ENCODE measurements around the gene PRKCD. TPM values are rescaled to one million over a fixed set of nuclear protein-coding genes. Genes with fewer than 3 reads are reported as not detected.

Gene PRKCD
- total RNA-seq, 1 experiment from 2014 or later = 22.7 TPM

DNA sequence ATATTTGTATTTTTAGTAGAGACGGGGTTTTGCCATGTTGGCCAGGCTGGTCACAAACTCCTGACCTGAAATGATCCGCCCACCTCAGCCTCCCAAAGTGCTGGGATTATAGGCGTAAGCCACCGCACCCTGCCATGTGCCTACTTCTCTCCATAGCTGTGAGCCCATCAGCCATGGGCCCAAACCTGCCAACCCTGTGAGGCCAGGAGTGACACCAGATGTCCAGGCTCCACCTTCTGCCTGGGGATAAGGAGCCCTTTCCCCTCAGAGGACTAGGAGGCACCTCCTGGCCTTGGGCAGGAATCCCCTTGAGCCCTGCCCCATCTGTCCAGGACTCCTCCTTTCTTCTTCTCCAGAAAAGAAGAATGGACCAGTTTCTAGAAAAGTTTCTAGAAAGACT is 16.6 kb upstream of the PRKCD start:
- no peak for DNase-seq
- Histone ChIP-seq H3K9ac (ENCODE audit: low read length) (no peak overlapping the region), H3K36me3 (ENCODE audit: insufficient read depth, low read length) (no peaks in the 10 kb centered on the region), H3K79me2 (ENCODE audit: low read length) (no peaks in the 10 kb centered on the region), H3K27ac (ENCODE audit: low read length) (no peak overlapping the region), H3K4me3 (ENCODE audit: low read length) (no peak overlapping the region), H2AFZ (ENCODE audit: low read length) (no peak overlapping the region), H3K4me2 (ENCODE audit: low read depth, low read length, poor library complexity, severe bottlenecking) (no peak overlapping the region), H3K4me1 (ENCODE audit: low read length) (peaks cover 12% of the 10 kb centered on the region), H3K27me3 (ENCODE audit: low read length) (no peaks in the 10 kb centered on the region), H3K9me2 (replicated peaks; ENCODE audit: insufficient read depth, low read length) (no peaks in the 10 kb centered on the region), H3K9me3 (ENCODE audit: low read length) (no peaks in the 10 kb centered on the region), H4K20me1 (ENCODE audit: insufficient read depth, low read depth, low read length) (no peaks in the 10 kb centered on the region)

DNA sequence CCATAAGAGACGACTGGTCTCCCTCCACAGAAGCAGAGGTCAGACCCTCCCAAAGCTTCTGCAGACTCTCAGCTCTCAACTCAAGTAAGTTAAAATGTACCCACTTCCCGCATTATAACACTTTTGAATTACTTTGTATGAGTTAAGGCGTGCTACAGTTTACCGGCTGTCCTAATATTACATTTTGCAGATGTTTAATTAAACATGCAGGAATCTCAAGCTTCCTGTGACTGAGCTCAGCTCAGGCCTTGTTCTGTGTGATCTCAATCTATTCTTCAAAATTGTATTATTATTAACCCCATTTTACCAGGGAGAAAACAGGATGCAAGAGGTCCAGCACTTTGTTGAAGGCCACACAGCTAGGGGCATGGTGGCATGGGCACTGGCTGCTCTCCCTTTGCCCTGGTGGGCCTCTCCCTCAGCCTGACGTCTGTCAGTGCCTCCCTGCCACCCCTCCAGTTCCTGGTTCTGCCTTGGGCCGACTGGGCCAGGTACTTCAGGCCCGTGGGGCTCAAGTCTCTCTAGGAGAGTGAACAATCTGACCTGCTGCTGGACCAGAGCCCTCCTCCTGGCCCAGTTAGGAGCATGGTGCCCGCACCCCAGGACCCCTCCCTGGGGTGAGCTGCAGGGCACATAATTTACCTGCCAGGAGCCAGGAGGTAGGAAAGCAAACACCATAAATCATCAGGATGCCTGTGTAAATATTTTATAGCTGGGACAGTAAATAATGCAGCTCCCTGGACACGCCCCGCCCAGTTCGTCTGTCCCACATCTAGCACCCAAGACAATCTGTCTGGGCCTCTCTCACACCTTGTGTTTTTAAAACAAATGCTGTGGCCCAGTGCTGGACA is 15.9 kb upstream of the PRKCD start:
- no peaks in the 10 kb centered on the region for H3K79me2 ChIP-seq (ENCODE audit: low read length)
- no peak overlapping the region for H3K27ac ChIP-seq (ENCODE audit: low read length)
- DNase-seq = no peak
- H2AFZ ChIP-seq (ENCODE audit: low read length) = no peak overlapping the region
- no peaks in the 10 kb centered on the region for H3K9me3 ChIP-seq (ENCODE audit: low read length)
- H3K9ac ChIP-seq (ENCODE audit: low read length) = no peak overlapping the region
- no peak overlapping the region for H3K4me3 ChIP-seq (ENCODE audit: low read length)
- no peaks in the 10 kb centered on the region for H3K9me2 ChIP-seq (replicated peaks; ENCODE audit: insufficient read depth, low read length)
- peaks cover 12% of the 10 kb centered on the region for H3K4me1 ChIP-seq (ENCODE audit: low read length)
- H3K36me3 ChIP-seq (ENCODE audit: insufficient read depth, low read length) = no peaks in the 10 kb centered on the region
- H3K27me3 ChIP-seq (ENCODE audit: low read length) = no peaks in the 10 kb centered on the region
- no peak overlapping the region for H3K4me2 ChIP-seq (ENCODE audit: low read depth, low read length, poor library complexity, severe bottlenecking)
- H4K20me1 ChIP-seq (ENCODE audit: insufficient read depth, low read depth, low read length) = no peaks in the 10 kb centered on the region

DNA sequence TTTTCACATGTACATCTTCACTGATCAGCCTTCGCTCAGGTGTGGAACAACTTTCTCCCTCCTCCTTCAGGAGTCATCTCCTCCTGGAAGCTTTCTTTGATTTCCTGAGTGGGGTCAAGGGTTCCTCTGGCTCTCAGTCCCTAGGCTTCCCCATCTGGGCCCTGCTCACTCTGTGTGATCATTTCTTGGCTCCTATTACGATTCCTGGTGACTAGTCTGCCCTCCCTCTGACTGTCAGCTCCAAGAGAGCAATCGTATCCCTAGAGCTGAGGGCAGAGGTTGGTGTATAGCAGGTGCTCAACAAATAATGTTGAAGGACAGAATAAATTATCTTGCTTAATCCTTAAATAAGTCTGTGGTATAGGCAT is 15.3 kb upstream of the PRKCD start:
- no peaks in the 10 kb centered on the region for H3K79me2 ChIP-seq (ENCODE audit: low read length)
- peaks cover 8% of the 10 kb centered on the region for H3K4me1 ChIP-seq (ENCODE audit: low read length)
- H4K20me1 ChIP-seq (ENCODE audit: insufficient read depth, low read depth, low read length) = no peaks in the 10 kb centered on the region
- H3K9me2 ChIP-seq (replicated peaks; ENCODE audit: insufficient read depth, low read length) = no peaks in the 10 kb centered on the region
- H3K4me2 ChIP-seq (ENCODE audit: low read depth, low read length, poor library complexity, severe bottlenecking) = no peak overlapping the region
- H3K27ac ChIP-seq (ENCODE audit: low read length) = no peak overlapping the region
- DNase-seq = no peak
- no peaks in the 10 kb centered on the region for H3K36me3 ChIP-seq (ENCODE audit: insufficient read depth, low read length)
- no peaks in the 10 kb centered on the region for H3K27me3 ChIP-seq (ENCODE audit: low read length)
- no peak overlapping the region for H2AFZ ChIP-seq (ENCODE audit: low read length)
- H3K4me3 ChIP-seq (ENCODE audit: low read length) = no peak overlapping the region
- no peak overlapping the region for H3K9ac ChIP-seq (ENCODE audit: low read length)
- H3K9me3 ChIP-seq (ENCODE audit: low read length) = no peaks in the 10 kb centered on the region

DNA sequence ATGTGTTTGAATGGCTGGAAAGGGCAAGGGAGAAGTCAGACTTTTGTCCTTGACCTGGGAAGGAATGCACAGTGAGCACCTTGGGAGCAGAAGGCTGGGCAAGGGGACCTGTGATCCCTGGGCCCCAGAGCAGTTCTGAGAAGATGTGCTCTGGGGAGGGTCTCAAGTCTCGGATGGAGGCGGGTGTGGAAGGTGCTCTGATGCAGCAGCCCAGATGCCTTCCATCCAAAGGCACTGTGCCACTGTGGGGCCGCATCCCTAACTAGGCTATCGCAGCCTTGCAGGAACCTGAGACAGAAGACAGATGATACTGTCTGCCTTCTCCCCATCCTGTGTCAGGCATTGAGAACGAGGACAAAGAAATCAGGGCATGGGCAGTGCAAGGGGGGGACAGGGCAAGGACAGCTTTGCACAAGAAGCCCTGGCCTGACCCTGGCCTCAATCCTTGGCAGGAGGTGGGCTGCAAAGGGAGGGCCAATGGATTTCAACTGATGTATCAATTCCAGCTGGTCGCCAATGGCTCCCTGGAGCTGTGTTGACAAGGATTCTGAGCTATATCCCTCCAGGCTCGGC is 14.6 kb upstream of the PRKCD start:
- no peak for DNase-seq
- H2AFZ ChIP-seq (ENCODE audit: low read length) = no peak overlapping the region
- H3K4me2 ChIP-seq (ENCODE audit: low read depth, low read length, poor library complexity, severe bottlenecking) = no peak overlapping the region

DNA sequence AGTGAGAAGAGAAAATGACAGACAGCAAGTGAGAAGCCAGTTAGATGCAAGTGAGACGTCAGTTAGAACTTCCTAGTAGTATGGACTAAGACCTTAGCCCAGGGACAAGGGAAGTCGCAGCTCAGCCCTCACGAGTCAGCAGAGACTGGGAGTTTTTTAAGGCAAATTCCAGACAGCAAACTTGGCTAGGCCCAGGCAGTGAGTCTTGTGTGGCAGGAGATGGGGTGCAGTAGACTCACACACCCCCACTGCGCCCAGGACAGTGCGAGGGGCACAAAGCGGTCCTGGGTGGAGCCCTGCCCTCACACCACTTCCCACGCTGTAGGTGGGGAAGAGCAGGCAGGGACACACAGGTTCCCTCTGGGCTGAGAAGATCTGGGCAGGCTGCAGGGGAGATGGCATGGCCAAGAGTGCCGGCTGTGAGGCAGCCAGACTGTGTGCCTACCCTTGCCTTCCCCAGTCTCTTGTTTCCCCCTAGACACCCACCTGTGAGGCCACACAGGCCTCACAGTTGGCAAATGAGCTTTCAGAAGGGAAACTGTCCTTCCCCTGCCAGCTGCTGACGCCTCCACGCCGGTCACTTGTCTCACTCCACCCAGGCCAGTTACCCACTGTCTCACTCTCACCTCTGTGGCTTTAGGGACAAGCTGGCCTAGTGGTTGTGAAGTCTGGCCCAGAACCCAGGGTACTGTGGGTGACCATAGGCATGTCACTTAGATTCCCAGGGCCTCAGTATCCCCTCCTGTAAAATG is 13.7 kb upstream of the PRKCD start:
- Histone ChIP-seq H3K9ac (ENCODE audit: low read length) (no peak overlapping the region), H3K79me2 (ENCODE audit: low read length) (no peaks in the 10 kb centered on the region)

More for the DNA sequence above, 14.6 kb upstream of the PRKCD start:
- no peaks in the 10 kb centered on the region for H4K20me1 ChIP-seq (ENCODE audit: insufficient read depth, low read depth, low read length)
- H3K4me1 ChIP-seq (ENCODE audit: low read length) = peaks cover 1% of the 10 kb centered on the region; the same call in 1 of the 2 replicates
- H3K27me3 ChIP-seq (ENCODE audit: low read length) = no peaks in the 10 kb centered on the region
- no peaks in the 10 kb centered on the region for H3K79me2 ChIP-seq (ENCODE audit: low read length)
- no peak overlapping the region for H3K9ac ChIP-seq (ENCODE audit: low read length)
- no peaks in the 10 kb centered on the region for H3K36me3 ChIP-seq (ENCODE audit: insufficient read depth, low read length)
- no peak overlapping the region for H3K27ac ChIP-seq (ENCODE audit: low read length)
- no peaks in the 10 kb centered on the region for H3K9me2 ChIP-seq (replicated peaks; ENCODE audit: insufficient read depth, low read length)
- H3K9me3 ChIP-seq (ENCODE audit: low read length) = no peaks in the 10 kb centered on the region
- no peak overlapping the region for H3K4me3 ChIP-seq (ENCODE audit: low read length)

DNA sequence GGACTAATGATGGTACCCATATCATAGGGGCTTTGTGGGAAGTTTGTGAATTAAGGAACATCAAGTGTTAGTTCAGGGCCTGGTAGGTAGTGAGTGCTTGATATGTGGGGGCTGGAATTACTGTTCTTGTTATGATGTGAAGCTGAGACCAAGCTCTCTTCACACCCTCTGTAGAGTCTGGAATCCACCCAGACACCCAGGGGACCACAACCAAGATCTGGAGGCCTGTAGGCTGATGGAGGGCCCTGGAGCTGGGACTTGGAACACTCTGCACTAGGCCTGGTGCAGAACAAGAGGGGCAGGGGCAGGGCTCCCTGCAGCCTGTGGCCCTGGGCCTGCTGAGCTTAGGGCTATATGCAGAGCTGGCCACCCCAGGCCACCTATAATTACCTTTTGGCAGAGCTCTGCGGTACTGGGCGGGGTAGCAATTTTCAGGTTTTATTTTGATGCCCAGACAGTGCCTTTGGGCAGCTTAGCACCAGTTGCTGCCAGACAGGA is 13.1 kb upstream of the PRKCD start:
- DNase-seq = no peak
- no peaks in the 10 kb centered on the region for H3K79me2 ChIP-seq (ENCODE audit: low read length)
- no peaks in the 10 kb centered on the region for H3K27me3 ChIP-seq (ENCODE audit: low read length)
- no peak overlapping the region for H3K27ac ChIP-seq (ENCODE audit: low read length)
- no peak overlapping the region for H3K9ac ChIP-seq (ENCODE audit: low read length)
- H3K36me3 ChIP-seq (ENCODE audit: insufficient read depth, low read length) = no peaks in the 10 kb centered on the region
- H3K4me1 ChIP-seq (ENCODE audit: low read length) = no peaks in the 10 kb centered on the region
- H4K20me1 ChIP-seq (ENCODE audit: insufficient read depth, low read depth, low read length) = no peaks in the 10 kb centered on the region
- H3K4me3 ChIP-seq (ENCODE audit: low read length) = no peak overlapping the region
- H3K4me2 ChIP-seq (ENCODE audit: low read depth, low read length, poor library complexity, severe bottlenecking) = no peak overlapping the region
- H3K9me3 ChIP-seq (ENCODE audit: low read length) = no peaks in the 10 kb centered on the region
- H3K9me2 ChIP-seq (replicated peaks; ENCODE audit: insufficient read depth, low read length) = no peaks in the 10 kb centered on the region
- no peak overlapping the region for H2AFZ ChIP-seq (ENCODE audit: low read length)

More for the DNA sequence above, 13.7 kb upstream of the PRKCD start:
- Histone ChIP-seq H3K4me1 (ENCODE audit: low read length) (no peaks in the 10 kb centered on the region), H4K20me1 (ENCODE audit: insufficient read depth, low read depth, low read length) (no peaks in the 10 kb centered on the region), H3K4me3 (ENCODE audit: low read length) (no peak overlapping the region), H2AFZ (ENCODE audit: low read length) (no peak overlapping the region), H3K27ac (ENCODE audit: low read length) (no peak overlapping the region), H3K4me2 (ENCODE audit: low read depth, low read length, poor library complexity, severe bottlenecking) (no peak overlapping the region), H3K27me3 (ENCODE audit: low read length) (no peaks in the 10 kb centered on the region), H3K36me3 (ENCODE audit: insufficient read depth, low read length) (no peaks in the 10 kb centered on the region), H3K9me2 (replicated peaks; ENCODE audit: insufficient read depth, low read length) (no peaks in the 10 kb centered on the region), H3K9me3 (ENCODE audit: low read length) (no peaks in the 10 kb centered on the region)
- DNase-seq = no peak

DNA sequence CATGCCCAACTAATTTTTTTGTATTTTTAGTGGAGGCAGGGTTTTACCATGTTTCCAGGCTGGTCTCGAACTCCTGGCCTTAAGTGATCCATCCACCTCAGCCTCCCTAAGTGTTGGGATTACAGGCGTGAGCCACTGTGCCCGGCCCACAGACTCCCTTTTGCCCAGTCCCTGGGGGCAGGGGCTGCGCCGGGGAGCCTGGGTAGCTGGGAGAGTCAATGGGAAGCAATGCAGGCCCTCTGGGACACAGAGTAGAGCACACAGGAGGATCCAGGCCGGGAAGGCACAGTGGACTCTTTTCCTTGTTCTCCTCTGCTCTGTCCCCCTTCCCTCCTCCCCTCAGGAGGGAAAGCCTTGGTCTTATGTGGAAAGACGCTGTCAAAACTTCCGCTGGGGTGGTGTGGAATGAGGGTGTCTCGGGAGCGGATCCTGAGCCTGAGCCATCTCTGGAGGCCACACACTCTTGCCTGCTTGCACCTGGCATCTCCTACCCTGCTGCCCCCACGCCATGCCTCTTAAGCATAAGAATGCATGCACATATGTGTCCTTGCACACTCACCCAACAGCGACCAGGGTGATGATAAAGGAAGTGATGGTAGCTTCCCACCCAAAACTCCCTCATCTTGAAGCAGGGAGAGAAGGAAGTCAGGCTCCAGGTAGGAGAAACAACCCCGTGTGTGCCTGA is 11.9 kb upstream of the PRKCD start:
- Histone ChIP-seq H2AFZ (ENCODE audit: low read length) (no peak overlapping the region), H3K4me3 (ENCODE audit: low read length) (no peak overlapping the region), H3K9ac (ENCODE audit: low read length) (no peak overlapping the region), H3K9me3 (ENCODE audit: low read length) (no peaks in the 10 kb centered on the region), H3K79me2 (ENCODE audit: low read length) (no peaks in the 10 kb centered on the region), H3K27me3 (ENCODE audit: low read length) (no peaks in the 10 kb centered on the region), H4K20me1 (ENCODE audit: insufficient read depth, low read depth, low read length) (no peaks in the 10 kb centered on the region), H3K9me2 (replicated peaks; ENCODE audit: insufficient read depth, low read length) (no peaks in the 10 kb centered on the region), H3K4me2 (ENCODE audit: low read depth, low read length, poor library complexity, severe bottlenecking) (no peak overlapping the region), H3K4me1 (ENCODE audit: low read length) (no peaks in the 10 kb centered on the region), H3K27ac (ENCODE audit: low read length) (no peak overlapping the region), H3K36me3 (ENCODE audit: insufficient read depth, low read length) (no peaks in the 10 kb centered on the region)
- no peak for DNase-seq

DNA sequence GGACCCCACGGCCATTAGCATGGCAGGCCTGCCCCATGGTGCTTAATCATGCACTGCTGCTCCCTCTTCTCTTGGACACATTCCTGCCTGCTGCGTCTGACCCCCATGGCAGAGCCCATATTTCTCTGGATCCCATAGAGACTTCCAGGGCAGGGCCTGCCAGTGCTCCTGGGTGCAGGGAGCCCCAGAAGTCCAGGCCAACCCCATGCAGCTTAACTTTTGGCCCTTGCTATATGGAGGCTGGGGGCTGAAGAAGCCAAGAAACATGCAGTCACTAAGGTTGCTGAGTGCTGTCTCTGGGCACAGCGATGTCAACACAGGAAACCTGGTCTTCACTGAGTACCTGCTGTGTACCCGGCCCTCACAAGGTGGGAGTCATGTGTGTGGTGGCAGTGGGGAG is 11.3 kb upstream of the PRKCD start:
- H3K36me3 ChIP-seq (ENCODE audit: insufficient read depth, low read length) = no peaks in the 10 kb centered on the region
- H3K4me1 ChIP-seq (ENCODE audit: low read length) = no peaks in the 10 kb centered on the region
- no peaks in the 10 kb centered on the region for H3K27me3 ChIP-seq (ENCODE audit: low read length)
- no peak overlapping the region for H3K4me3 ChIP-seq (ENCODE audit: low read length)
- no peak overlapping the region for H3K4me2 ChIP-seq (ENCODE audit: low read depth, low read length, poor library complexity, severe bottlenecking)
- no peak overlapping the region for H3K9ac ChIP-seq (ENCODE audit: low read length)
- no peak overlapping the region for H2AFZ ChIP-seq (ENCODE audit: low read length)
- no peak for DNase-seq
- H3K79me2 ChIP-seq (ENCODE audit: low read length) = no peaks in the 10 kb centered on the region
- no peaks in the 10 kb centered on the region for H3K9me2 ChIP-seq (replicated peaks; ENCODE audit: insufficient read depth, low read length)
- no peaks in the 10 kb centered on the region for H4K20me1 ChIP-seq (ENCODE audit: insufficient read depth, low read depth, low read length)
- H3K27ac ChIP-seq (ENCODE audit: low read length) = no peak overlapping the region
- H3K9me3 ChIP-seq (ENCODE audit: low read length) = no peaks in the 10 kb centered on the region
